K562 (cell line): Measurements from ENCODE around the gene UTP4. TPM values are rescaled to one million over a fixed set of nuclear protein-coding genes. Genes with fewer than 3 reads are reported as not detected.

Experiments
- ARHGAP35 ChIP-seq: fragments of 450-650 bp; IDR thresholded peaks from 2 replicates; pipeline ENCODE4 v1.6.1; 2018; ENCODE audit not compliant: partially characterized antibody
- CHD2 ChIP-seq: IDR thresholded peaks from 2 replicates; pipeline ENCODE4 v1.6.1; 2011; ENCODE audit warnings: low read depth, low read length
- EGR1 ChIP-seq: fragments of 450-650 bp; conservative IDR thresholded peaks from 2 replicates; pipeline ENCODE4 v1.6.1; 2017; ENCODE audit warnings: mild to moderate bottlenecking
- GABPB2 ChIP-seq: fragments of 250-450 bp; sonication (Bioruptor Pico); conservative IDR thresholded peaks from 2 replicates; pipeline ENCODE4 v1.5.1; 2021; ENCODE audit warnings: mild to moderate bottlenecking
- MAFK ChIP-seq: IDR thresholded peaks from 2 replicates; pipeline ENCODE4 v1.6.1; 2011; ENCODE audit warnings: low read length, improper control_type of control experiment
- MIER1 ChIP-seq: fragments of 450-650 bp; IDR thresholded peaks from 2 replicates; pipeline ENCODE4 v1.6.1; 2016; ENCODE audit warnings: antibody characterized with exemption, mild to moderate bottlenecking, low read depth
- ZNF444 ChIP-seq: fragments of 250-450 bp; sonication (Bioruptor Pico); IDR thresholded peaks from 2 replicates; pipeline ENCODE4 v1.4.0; 2020; ENCODE audit warnings: mild to moderate bottlenecking, moderate library complexity
- ZNF77 ChIP-seq: fragments of 250-450 bp; sonication (Bioruptor Pico); IDR thresholded peaks from 2 replicates; pipeline ENCODE4 v1.5.0; 2020
- polyA plus RNA-seq, 8 experiments: library from polyadenylated mRNA; depleted of rRNA in 4 of 8; stranded (reverse) in 5 of 8; unstranded in 3 of 8; fragments of >200 nt; fragmentation: Nextera tagmentation in 2 of 8; fragmentation: Illumina TruSeq in 1 of 8; extraction: Ambion mirVana in 2 of 8; extraction: Trizol in 1 of 8; gene quantifications; 2 replicates each; pipeline versions ENCODE4 v1.2.1 to v1.2.3, GENCODE V29; 2011 to 2014; ENCODE audit warnings: inconsistent platforms in 1 of 8, missing spikeins in 1 of 8
- total RNA-seq, 7 experiments: library from RNA; depleted of rRNA in 6 of 7; stranded (reverse); fragments of >200 nt in 6 of 7; fragmentation: Illumina TruSeq in 2 of 7; extraction: Trizol in 2 of 7; gene quantifications; 2 replicates each; pipeline versions ENCODE4 v1.2.1 to v1.2.3, GENCODE V29; 2011 to 2021; ENCODE audit warnings: low replicate concordance in 1 of 7
- TF ChIP-seq, protein P1 (sequence below): IDR thresholded peaks from 2 replicates; pipeline ENCODE4 v1.6.1; 2011; ENCODE audit warnings: borderline replicate concordance, low read depth, mild to moderate bottlenecking, moderate library complexity, low read length; ENCODE audit not compliant: insufficient read depth, poor library complexity, severe bottlenecking
- TF ChIP-seq, protein P2 (sequence below): fragments of 250-450 bp; sonication (Bioruptor Pico); IDR thresholded peaks from 2 replicates; pipeline ENCODE4 v1.5.0; 2020; ENCODE audit warnings: mild to moderate bottlenecking, borderline replicate concordance
- TF ChIP-seq, protein P3 (sequence below): sonication (generic); formaldehyde crosslinking; IDR thresholded peaks from 2 replicates; pipeline ENCODE4 v1.8.0; 2022; ENCODE audit warnings: mild to moderate bottlenecking, missing genetic modification reagents
- TF ChIP-seq, protein P4 (sequence below): fragments of 250-450 bp; sonication (Bioruptor Pico); IDR thresholded peaks from 2 replicates; pipeline ENCODE4 v1.5.1; 2021; ENCODE audit warnings: mild to moderate bottlenecking
- TF ChIP-seq, protein P5 (sequence below): fragments of 450-650 bp; formaldehyde crosslinking; IDR thresholded peaks from 2 replicates; pipeline ENCODE4 v1.4.0; 2020; ENCODE audit warnings: mild to moderate bottlenecking, moderate library complexity
- TF ChIP-seq, protein P6 (sequence below): sonication (generic); formaldehyde crosslinking; IDR thresholded peaks from 2 replicates; pipeline ENCODE4 v1.8.0; 2023; ENCODE audit warnings: mild to moderate bottlenecking, missing genetic modification reagents

Gene UTP4
- total and polyA plus RNA-seq, 9 of the 15 experiments (the other 6 are each of a cell fraction or from before 2014, with no cell fraction given), result 46.1 to 203 (median 145) TPM

DNA sequence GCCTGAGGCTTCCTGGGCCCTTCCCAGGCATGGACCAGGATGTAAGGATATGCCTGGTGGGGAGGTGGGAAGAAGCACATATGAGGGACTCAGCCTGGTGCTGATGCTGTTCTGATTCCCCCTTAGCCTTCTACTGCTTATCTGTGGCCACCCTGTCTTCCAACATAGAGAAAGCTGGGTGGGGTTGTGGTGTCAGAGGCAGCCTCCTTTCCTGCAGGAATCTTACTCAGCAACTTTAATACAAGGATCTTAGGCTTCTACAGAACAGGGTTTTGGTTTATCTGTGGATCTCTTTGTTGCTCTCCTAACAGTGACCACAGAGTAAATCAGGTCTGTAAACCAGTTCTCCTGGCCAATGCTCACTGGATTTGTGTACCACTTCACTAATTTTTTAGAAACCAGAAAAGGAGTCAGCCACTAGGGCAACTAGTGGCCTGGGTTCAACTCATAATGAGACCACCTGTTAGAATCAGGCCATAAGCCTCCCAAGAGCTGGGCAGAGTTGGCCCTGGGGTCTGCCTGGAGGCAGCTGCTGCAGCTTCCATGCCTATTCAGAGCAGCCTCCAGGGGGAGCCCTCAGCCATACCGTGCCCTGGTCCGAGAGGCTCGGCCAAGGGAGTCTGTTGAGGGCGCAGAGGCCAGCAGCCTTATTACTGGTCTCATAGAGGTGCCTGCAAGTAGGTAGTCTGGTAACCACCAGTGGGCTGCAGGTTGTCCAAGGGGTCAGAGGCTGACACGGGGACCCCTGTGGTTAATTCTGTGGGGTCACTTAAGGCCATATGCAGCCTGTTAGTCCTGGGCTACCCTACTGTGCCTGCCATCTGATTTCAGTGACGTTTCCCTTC is 19.9 kb upstream of the UTP4 start (continued):
- TF ChIP-seq, protein P1, sequence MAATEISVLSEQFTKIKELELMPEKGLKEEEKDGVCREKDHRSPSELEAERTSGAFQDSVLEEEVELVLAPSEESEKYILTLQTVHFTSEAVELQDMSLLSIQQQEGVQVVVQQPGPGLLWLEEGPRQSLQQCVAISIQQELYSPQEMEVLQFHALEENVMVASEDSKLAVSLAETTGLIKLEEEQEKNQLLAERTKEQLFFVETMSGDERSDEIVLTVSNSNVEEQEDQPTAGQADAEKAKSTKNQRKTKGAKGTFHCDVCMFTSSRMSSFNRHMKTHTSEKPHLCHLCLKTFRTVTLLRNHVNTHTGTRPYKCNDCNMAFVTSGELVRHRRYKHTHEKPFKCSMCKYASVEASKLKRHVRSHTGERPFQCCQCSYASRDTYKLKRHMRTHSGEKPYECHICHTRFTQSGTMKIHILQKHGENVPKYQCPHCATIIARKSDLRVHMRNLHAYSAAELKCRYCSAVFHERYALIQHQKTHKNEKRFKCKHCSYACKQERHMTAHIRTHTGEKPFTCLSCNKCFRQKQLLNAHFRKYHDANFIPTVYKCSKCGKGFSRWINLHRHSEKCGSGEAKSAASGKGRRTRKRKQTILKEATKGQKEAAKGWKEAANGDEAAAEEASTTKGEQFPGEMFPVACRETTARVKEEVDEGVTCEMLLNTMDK, result peak; percentile 62
- TF ChIP-seq, protein P2, sequence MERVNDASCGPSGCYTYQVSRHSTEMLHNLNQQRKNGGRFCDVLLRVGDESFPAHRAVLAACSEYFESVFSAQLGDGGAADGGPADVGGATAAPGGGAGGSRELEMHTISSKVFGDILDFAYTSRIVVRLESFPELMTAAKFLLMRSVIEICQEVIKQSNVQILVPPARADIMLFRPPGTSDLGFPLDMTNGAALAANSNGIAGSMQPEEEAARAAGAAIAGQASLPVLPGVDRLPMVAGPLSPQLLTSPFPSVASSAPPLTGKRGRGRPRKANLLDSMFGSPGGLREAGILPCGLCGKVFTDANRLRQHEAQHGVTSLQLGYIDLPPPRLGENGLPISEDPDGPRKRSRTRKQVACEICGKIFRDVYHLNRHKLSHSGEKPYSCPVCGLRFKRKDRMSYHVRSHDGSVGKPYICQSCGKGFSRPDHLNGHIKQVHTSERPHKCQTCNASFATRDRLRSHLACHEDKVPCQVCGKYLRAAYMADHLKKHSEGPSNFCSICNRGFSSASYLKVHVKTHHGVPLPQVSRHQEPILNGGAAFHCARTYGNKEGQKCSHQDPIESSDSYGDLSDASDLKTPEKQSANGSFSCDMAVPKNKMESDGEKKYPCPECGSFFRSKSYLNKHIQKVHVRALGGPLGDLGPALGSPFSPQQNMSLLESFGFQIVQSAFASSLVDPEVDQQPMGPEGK (CRISPR knock-in tag), result no peak
- TF ChIP-seq ZNF444 (CRISPR knock-in tag), result no peak
- no peak for TF ChIP-seq ARHGAP35
- TF ChIP-seq, protein P3, sequence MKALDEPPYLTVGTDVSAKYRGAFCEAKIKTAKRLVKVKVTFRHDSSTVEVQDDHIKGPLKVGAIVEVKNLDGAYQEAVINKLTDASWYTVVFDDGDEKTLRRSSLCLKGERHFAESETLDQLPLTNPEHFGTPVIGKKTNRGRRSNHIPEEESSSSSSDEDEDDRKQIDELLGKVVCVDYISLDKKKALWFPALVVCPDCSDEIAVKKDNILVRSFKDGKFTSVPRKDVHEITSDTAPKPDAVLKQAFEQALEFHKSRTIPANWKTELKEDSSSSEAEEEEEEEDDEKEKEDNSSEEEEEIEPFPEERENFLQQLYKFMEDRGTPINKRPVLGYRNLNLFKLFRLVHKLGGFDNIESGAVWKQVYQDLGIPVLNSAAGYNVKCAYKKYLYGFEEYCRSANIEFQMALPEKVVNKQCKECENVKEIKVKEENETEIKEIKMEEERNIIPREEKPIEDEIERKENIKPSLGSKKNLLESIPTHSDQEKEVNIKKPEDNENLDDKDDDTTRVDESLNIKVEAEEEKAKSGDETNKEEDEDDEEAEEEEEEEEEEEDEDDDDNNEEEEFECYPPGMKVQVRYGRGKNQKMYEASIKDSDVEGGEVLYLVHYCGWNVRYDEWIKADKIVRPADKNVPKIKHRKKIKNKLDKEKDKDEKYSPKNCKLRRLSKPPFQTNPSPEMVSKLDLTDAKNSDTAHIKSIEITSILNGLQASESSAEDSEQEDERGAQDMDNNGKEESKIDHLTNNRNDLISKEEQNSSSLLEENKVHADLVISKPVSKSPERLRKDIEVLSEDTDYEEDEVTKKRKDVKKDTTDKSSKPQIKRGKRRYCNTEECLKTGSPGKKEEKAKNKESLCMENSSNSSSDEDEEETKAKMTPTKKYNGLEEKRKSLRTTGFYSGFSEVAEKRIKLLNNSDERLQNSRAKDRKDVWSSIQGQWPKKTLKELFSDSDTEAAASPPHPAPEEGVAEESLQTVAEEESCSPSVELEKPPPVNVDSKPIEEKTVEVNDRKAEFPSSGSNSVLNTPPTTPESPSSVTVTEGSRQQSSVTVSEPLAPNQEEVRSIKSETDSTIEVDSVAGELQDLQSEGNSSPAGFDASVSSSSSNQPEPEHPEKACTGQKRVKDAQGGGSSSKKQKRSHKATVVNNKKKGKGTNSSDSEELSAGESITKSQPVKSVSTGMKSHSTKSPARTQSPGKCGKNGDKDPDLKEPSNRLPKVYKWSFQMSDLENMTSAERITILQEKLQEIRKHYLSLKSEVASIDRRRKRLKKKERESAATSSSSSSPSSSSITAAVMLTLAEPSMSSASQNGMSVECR (CRISPR knock-in tag), result no peak
- TF ChIP-seq, protein P4, sequence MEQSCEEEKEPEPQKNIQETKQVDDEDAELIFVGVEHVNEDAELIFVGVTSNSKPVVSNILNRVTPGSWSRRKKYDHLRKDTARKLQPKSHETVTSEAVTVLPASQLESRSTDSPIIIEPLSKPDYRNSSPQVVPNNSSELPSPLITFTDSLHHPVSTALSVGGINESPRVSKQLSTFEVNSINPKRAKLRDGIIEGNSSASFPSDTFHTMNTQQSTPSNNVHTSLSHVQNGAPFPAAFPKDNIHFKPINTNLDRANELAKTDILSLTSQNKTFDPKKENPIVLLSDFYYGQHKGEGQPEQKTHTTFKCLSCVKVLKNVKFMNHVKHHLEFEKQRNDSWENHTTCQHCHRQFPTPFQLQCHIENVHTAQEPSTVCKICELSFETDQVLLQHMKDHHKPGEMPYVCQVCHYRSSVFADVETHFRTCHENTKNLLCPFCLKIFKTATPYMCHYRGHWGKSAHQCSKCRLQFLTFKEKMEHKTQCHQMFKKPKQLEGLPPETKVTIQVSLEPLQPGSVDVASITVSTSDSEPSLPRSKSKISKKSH (CRISPR knock-in tag), result no peak
- TF ChIP-seq GABPB2 (CRISPR knock-in tag), result no peak
- no peak for TF ChIP-seq CHD2
- no peak for TF ChIP-seq ZNF77 (CRISPR knock-in tag)
- TF ChIP-seq, protein P5, sequence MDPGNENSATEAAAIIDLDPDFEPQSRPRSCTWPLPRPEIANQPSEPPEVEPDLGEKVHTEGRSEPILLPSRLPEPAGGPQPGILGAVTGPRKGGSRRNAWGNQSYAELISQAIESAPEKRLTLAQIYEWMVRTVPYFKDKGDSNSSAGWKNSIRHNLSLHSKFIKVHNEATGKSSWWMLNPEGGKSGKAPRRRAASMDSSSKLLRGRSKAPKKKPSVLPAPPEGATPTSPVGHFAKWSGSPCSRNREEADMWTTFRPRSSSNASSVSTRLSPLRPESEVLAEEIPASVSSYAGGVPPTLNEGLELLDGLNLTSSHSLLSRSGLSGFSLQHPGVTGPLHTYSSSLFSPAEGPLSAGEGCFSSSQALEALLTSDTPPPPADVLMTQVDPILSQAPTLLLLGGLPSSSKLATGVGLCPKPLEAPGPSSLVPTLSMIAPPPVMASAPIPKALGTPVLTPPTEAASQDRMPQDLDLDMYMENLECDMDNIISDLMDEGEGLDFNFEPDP (CRISPR knock-in tag), result no peak
- TF ChIP-seq MIER1, result no peak
- TF ChIP-seq, protein P6, sequence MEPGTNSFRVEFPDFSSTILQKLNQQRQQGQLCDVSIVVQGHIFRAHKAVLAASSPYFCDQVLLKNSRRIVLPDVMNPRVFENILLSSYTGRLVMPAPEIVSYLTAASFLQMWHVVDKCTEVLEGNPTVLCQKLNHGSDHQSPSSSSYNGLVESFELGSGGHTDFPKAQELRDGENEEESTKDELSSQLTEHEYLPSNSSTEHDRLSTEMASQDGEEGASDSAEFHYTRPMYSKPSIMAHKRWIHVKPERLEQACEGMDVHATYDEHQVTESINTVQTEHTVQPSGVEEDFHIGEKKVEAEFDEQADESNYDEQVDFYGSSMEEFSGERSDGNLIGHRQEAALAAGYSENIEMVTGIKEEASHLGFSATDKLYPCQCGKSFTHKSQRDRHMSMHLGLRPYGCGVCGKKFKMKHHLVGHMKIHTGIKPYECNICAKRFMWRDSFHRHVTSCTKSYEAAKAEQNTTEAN (CRISPR knock-in tag), result no peak
- no peak for TF ChIP-seq EGR1
- TF ChIP-seq MAFK, result no peak
